WTC11 (cell line): ENCODE results near the gene CNTNAP5. TPM values are rescaled to one million over a fixed set of nuclear protein-coding genes. Genes with fewer than 3 reads are reported as not detected.

Experiments used
- ATAC-seq: fragments of 200-7000 bp; cut with Tn5 transposase; 2 replicates; pipeline ENCODE4 v1.10.0; 2021; ENCODE audit warnings: mild to moderate bottlenecking, moderate library complexity
- CTCF ChIA-PET: fragments of 300-600 bp; sonication (Branson Sonifier 250); formaldehyde crosslinking; loops from one replicate; lab custom pipeline; 2021; ENCODE audit warnings: antibody characterized with exemption; lab: Charles Lee
- POLR2A ChIA-PET: fragments of 350-600 bp; sonication (Branson Sonifier 250); formaldehyde crosslinking; loops from one replicate; lab custom pipeline; 2021; ENCODE audit warnings: antibody characterized with exemption; lab: Charles Lee
- DNase-seq: peaks from one replicate; pipeline ENCODE4 v3.0.0; 2021; ENCODE audit warnings: low spot score
- H3K27ac Mint-ChIP-seq: 2 replicates; pipeline ENCODE4 v1.8.0; 2021; ENCODE audit warnings: mixed read lengths
- H3K27me3 Mint-ChIP-seq: 2 replicates; pipeline ENCODE4 v1.8.0; 2021; ENCODE audit warnings: low read depth, mild to moderate bottlenecking, moderate library complexity, mixed read lengths
- H3K36me3 Mint-ChIP-seq: 2 replicates; pipeline ENCODE4 v1.8.0; 2021; ENCODE audit warnings: mixed read lengths
- H3K4me1 Mint-ChIP-seq: 2 replicates; pipeline ENCODE4 v1.8.0; 2022; ENCODE audit warnings: mixed read lengths
- H3K4me3 Mint-ChIP-seq: 2 replicates; pipeline ENCODE4 v1.8.0; 2021; ENCODE audit warnings: mild to moderate bottlenecking, moderate library complexity, mixed read lengths
- H3K9me3 Mint-ChIP-seq: 2 replicates; pipeline ENCODE4 v1.8.0; 2021; ENCODE audit warnings: mixed read lengths
- ATF1 ChIP-seq: sonication (generic); formaldehyde crosslinking; IDR thresholded peaks from 2 replicates; pipeline ENCODE4 v1.8.1; 2023; ENCODE audit warnings: mild to moderate bottlenecking, moderate library complexity, missing genetic modification reagents
- ELF4 ChIP-seq: sonication (generic); formaldehyde crosslinking; IDR thresholded peaks from 2 replicates; pipeline ENCODE4 v1.8.1; 2022; ENCODE audit warnings: low read depth, mild to moderate bottlenecking, moderate library complexity, missing genetic modification reagents
- FOXK1 ChIP-seq: sonication (generic); formaldehyde crosslinking; IDR thresholded peaks from 2 replicates; pipeline ENCODE4 v1.8.0; 2022; ENCODE audit warnings: mild to moderate bottlenecking, moderate library complexity, missing genetic modification reagents
- GABPB1 ChIP-seq: sonication (generic); formaldehyde crosslinking; IDR thresholded peaks from 2 replicates; pipeline ENCODE4 v1.8.1; 2023; ENCODE audit warnings: mild to moderate bottlenecking, missing genetic modification reagents
- HMGA2 ChIP-seq: fragments of 250-450 bp; sonication (Bioruptor Pico); IDR thresholded peaks from 2 replicates; pipeline ENCODE4 v1.4.0; 2021; ENCODE audit warnings: mild to moderate bottlenecking, moderate library complexity
- IRF2 ChIP-seq: sonication (generic); formaldehyde crosslinking; IDR thresholded peaks from 2 replicates; pipeline ENCODE4 v1.8.0; 2022; ENCODE audit warnings: low read depth, missing genetic modification reagents, borderline replicate concordance
- JAZF1 ChIP-seq: fragments of 250-450 bp; sonication (Bioruptor Pico); IDR thresholded peaks from 2 replicates; pipeline ENCODE4 v1.9.0; 2021; ENCODE audit warnings: moderate library complexity, mild to moderate bottlenecking, inconsistent platforms
- MLX ChIP-seq: sonication (generic); formaldehyde crosslinking; IDR thresholded peaks from 2 replicates; pipeline ENCODE4 v1.8.1; 2023; ENCODE audit warnings: mild to moderate bottlenecking, missing genetic modification reagents, moderate library complexity
- MXD4 ChIP-seq: fragments of 250-450 bp; sonication (Bioruptor Pico); IDR thresholded peaks from 2 replicates; pipeline ENCODE4 v1.8.0; 2021; ENCODE audit warnings: mild to moderate bottlenecking, moderate library complexity, borderline replicate concordance
- MYBL2 ChIP-seq: sonication (generic); formaldehyde crosslinking; IDR thresholded peaks from 2 replicates; pipeline ENCODE4 v1.8.1; 2023; ENCODE audit warnings: mild to moderate bottlenecking, moderate library complexity, missing genetic modification reagents
- OVOL2 ChIP-seq: fragments of 250-450 bp; sonication (Bioruptor Pico); IDR thresholded peaks from 2 replicates; pipeline ENCODE4 v1.9.0; 2021; ENCODE audit warnings: mild to moderate bottlenecking, borderline replicate concordance
- PRDM15 ChIP-seq: sonication (generic); formaldehyde crosslinking; IDR thresholded peaks from 2 replicates; pipeline ENCODE4 v1.8.0; 2022; ENCODE audit warnings: missing genetic modification reagents
- SP1 ChIP-seq: sonication (generic); formaldehyde crosslinking; conservative IDR thresholded peaks from 2 replicates; pipeline ENCODE4 v1.8.1; 2022; ENCODE audit warnings: missing genetic modification reagents
- TP53 ChIP-seq: sonication (generic); formaldehyde crosslinking; IDR thresholded peaks from 2 replicates; pipeline ENCODE4 v1.8.1; 2023; ENCODE audit warnings: mild to moderate bottlenecking, missing genetic modification reagents
- ZBTB21 ChIP-seq: sonication (generic); formaldehyde crosslinking; IDR thresholded peaks from 2 replicates; pipeline ENCODE4 v1.8.1; 2023; ENCODE audit warnings: mild to moderate bottlenecking, missing genetic modification reagents, borderline replicate concordance
- ZNF121 ChIP-seq: sonication (generic); formaldehyde crosslinking; IDR thresholded peaks from 2 replicates; pipeline ENCODE4 v1.8.0; 2023; ENCODE audit warnings: missing genetic modification reagents
- ZNF232 ChIP-seq: sonication (generic); formaldehyde crosslinking; IDR thresholded peaks from 2 replicates; pipeline ENCODE4 v1.8.0; 2022; ENCODE audit warnings: mild to moderate bottlenecking, missing genetic modification reagents
- ZNF281 ChIP-seq: sonication (generic); formaldehyde crosslinking; IDR thresholded peaks from 2 replicates; pipeline ENCODE4 v1.8.0; 2023; ENCODE audit warnings: mild to moderate bottlenecking, missing genetic modification reagents
- ZNF317 ChIP-seq: sonication (generic); formaldehyde crosslinking; IDR thresholded peaks from 2 replicates; pipeline ENCODE4 v1.8.1; 2023; ENCODE audit warnings: low read depth, mild to moderate bottlenecking, moderate library complexity, missing genetic modification reagents, borderline replicate concordance
- ZNF423 ChIP-seq: fragments of 250-450 bp; sonication (Bioruptor Pico); IDR thresholded peaks from 2 replicates; pipeline ENCODE4 v2.1.2; 2022; ENCODE audit warnings: mild to moderate bottlenecking, moderate library complexity
- ZNF671 ChIP-seq: fragments of 250-450 bp; sonication (Bioruptor Pico); IDR thresholded peaks from 2 replicates; pipeline ENCODE4 v1.8.0; 2021; ENCODE audit warnings: mild to moderate bottlenecking
- total RNA-seq: library from RNA; stranded (reverse); gene quantifications from 3 replicates; pipeline ENCODE4 v1.2.3, GENCODE V29; 2021

The CNTNAP5 gene
- total RNA-seq, 1 experiment from 2014 or later = 0.22 TPM

GRCh38 chr2:124310671-124311070 is 285.6 kb downstream of the CNTNAP5 start (continued):
- no peak for TF ChIP-seq JAZF1 (CRISPR knock-in tag)

- no peak overlapping the region for H3K27ac Mint-ChIP-seq
- no peak for DNase-seq
- H3K36me3 Mint-ChIP-seq = no peaks in the 10 kb centered on the region
- no peak for TF ChIP-seq MLX
- no peak for TF ChIP-seq GABPB1 (CRISPR knock-in tag)
- no peak for TF ChIP-seq ZBTB21 (CRISPR knock-in tag)
- no peak for TF ChIP-seq JAZF1 (CRISPR knock-in tag)
- ChIA-PET CTCF (no interaction called here), POLR2A (no interaction called here)
- no peaks in the 10 kb centered on the region for H3K27me3 Mint-ChIP-seq
- peaks cover 10% of the 10 kb centered on the region for H3K4me1 Mint-ChIP-seq
- H3K9me3 Mint-ChIP-seq = 0 out of 2 replicates have a peak, but pooled peaks cover 3% of the 10 kb centered on the region
- ATAC-seq = no peak
- no peak overlapping the region for H3K4me3 Mint-ChIP-seq
Measured at GRCh38 chr2:124314084-124314483, 289.0 kb downstream of the CNTNAP5 start.

- ATAC-seq (no peak), DNase-seq (no peak)
- Mint-ChIP-seq H3K9me3 (0 out of 2 replicates have a peak, but pooled peaks cover 3% of the 10 kb centered on the region), H3K27me3 (no peaks in the 10 kb centered on the region), H3K27ac (no peak overlapping the region), H3K36me3 (no peaks in the 10 kb centered on the region), H3K4me3 (no peak overlapping the region), H3K4me1 (peaks cover 16% of the 10 kb centered on the region)
- TF ChIP-seq ZNF317 (CRISPR knock-in tag) (no peak), PRDM15 (CRISPR knock-in tag) (no peak), HMGA2 (CRISPR knock-in tag) (no peak), FOXK1 (no peak), ZNF423 (CRISPR knock-in tag) (no peak), ZNF671 (CRISPR knock-in tag) (no peak), ZNF232 (CRISPR knock-in tag) (no peak), ELF4 (CRISPR knock-in tag) (no peak), SP1 (no peak), OVOL2 (CRISPR knock-in tag) (no peak), JAZF1 (CRISPR knock-in tag) (no peak), TP53 (no peak), MXD4 (CRISPR knock-in tag) (no peak), ZNF121 (no peak), ZBTB21 (CRISPR knock-in tag) (no peak)
- CTCF ChIA-PET = no interaction called here
- POLR2A ChIA-PET = no interaction called here
Measured at GRCh38 chr2:124315221-124315880, 290.3 kb downstream of the CNTNAP5 start.

GRCh38 chr2:124316133-124316532 is 291.0 kb downstream of the CNTNAP5 start:
- POLR2A ChIA-PET = no interaction called here
- no peaks in the 10 kb centered on the region for H3K36me3 Mint-ChIP-seq
- CTCF ChIA-PET = no interaction called here
- H3K4me3 Mint-ChIP-seq = no peak overlapping the region
- peaks cover 21% of the 10 kb centered on the region for H3K4me1 Mint-ChIP-seq
- DNase-seq = no peak
- no peak for ATAC-seq
- H3K27ac Mint-ChIP-seq = no peak overlapping the region
- no peaks in the 10 kb centered on the region for H3K27me3 Mint-ChIP-seq
- H3K9me3 Mint-ChIP-seq = 0 out of 2 replicates have a peak, but pooled peaks cover 3% of the 10 kb centered on the region
- TF ChIP-seq MYBL2 (CRISPR knock-in tag) = no peak
- TF ChIP-seq ZNF423 (CRISPR knock-in tag) = no peak
- TF ChIP-seq IRF2 = no peak
- no peak for TF ChIP-seq PRDM15 (CRISPR knock-in tag)
- TF ChIP-seq ATF1 = no peak
- no peak for TF ChIP-seq ZNF281 (CRISPR knock-in tag)
